ENCODE data around the gene MYO10.

DNA sequence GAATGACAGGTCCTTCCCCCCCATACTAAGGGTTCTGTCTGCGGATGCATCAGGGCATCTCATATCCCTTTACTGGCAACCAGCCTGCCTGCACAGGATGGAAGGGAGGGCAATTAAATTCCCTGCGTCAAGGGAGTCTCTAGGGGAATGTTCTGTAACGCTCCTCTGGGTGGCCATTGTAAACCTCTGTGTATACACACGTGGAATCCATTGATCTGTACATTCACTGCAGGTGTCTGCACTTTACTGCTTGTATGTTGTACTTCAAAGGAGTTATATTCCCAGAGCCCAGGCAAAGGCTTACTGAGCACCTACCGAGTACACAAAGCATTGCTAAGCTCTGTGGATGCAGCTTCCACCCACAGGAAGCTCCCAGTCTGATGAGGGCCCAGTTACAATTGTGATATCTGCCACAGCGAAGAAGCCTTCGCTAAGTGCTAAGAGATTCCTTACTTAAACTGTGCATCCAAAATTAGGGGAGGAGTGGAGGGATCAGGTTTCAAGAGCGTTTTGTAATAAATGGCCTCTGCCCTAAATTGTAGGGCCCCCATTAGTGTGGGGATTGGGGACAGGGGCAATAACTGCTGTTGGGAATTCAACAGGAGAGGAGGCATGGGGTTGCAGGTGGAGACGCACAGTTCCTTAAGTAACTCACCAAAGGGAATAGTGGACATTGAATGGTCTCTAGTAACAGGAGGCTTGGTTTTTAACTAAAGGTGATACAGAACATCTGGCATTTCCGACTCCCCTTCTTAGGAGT is 317.8 kb downstream of the MYO10 start:
- TF ChIP-seq POLR2A (IDR thresholded peaks at IDR 0.05) (no peak), POLR2AphosphoS5 (IDR thresholded peaks at IDR 0.05) (no peak)
- TF ChIP-seq, protein P1, sequence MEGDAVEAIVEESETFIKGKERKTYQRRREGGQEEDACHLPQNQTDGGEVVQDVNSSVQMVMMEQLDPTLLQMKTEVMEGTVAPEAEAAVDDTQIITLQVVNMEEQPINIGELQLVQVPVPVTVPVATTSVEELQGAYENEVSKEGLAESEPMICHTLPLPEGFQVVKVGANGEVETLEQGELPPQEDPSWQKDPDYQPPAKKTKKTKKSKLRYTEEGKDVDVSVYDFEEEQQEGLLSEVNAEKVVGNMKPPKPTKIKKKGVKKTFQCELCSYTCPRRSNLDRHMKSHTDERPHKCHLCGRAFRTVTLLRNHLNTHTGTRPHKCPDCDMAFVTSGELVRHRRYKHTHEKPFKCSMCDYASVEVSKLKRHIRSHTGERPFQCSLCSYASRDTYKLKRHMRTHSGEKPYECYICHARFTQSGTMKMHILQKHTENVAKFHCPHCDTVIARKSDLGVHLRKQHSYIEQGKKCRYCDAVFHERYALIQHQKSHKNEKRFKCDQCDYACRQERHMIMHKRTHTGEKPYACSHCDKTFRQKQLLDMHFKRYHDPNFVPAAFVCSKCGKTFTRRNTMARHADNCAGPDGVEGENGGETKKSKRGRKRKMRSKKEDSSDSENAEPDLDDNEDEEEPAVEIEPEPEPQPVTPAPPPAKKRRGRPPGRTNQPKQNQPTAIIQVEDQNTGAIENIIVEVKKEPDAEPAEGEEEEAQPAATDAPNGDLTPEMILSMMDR (IDR thresholded peaks at IDR 0.05), result no peak

Data from breast epithelium (tissue), 3 donors.